ENCODE results near the gene FRAS1.

- TF ChIP-seq CTCF (conservative IDR thresholded peaks at IDR 0.05 in 1 of 2, IDR thresholded peaks at IDR 0.05 in 1 of 2; ENCODE audit: low read depth in 1 of 2, low read length in 2 of 2) (no peak), EZH2 (IDR thresholded peaks at IDR 0.05; ENCODE audit: low read length, missing control alignments) (no peak)
These were observed 252.2 kb downstream of the FRAS1 start for GRCh38 chr4:78309352-78309751.

Data from fibroblast of lung (primary cell).